Natural killer cell (primary cell): ENCODE data around the gene PDS5B. TPM values are rescaled to one million over a fixed set of nuclear protein-coding genes. Genes with fewer than 3 reads are reported as not detected.

Experiments used
- ATAC-seq, 3 donors: fragments of 150-1000 bp in 2 of 3; fragments of 200-7000 bp in 1 of 3; cut with Tn5 transposase; 1 replicate in 1 of 3; 2 replicates in 2 of 3; pipeline ENCODE4 v1.10.0; 2021; ENCODE audit warnings: mild to moderate bottlenecking in 2 of 3, moderate library complexity in 2 of 3
- DNase-seq, 2 donors: peaks; one replicate each; pipeline versions ENCODE4 v3.0.0 to v3.0.0-alpha.2; 2013 to 2021; ENCODE audit warnings: mixed read lengths in 1 of 2
- H3K27ac ChIP-seq: one replicate; pipeline ENCODE4 v1.5.1; 2013; ENCODE audit warnings: mild to moderate bottlenecking, low read length
- H3K27me3 ChIP-seq: one replicate; pipeline ENCODE4 v1.6.1; 2013; ENCODE audit warnings: low read length; ENCODE audit not compliant: control insufficient read depth, insufficient read depth
- H3K36me3 ChIP-seq: one replicate; pipeline ENCODE4 v1.6.1; 2013; ENCODE audit warnings: low read length; ENCODE audit not compliant: control insufficient read depth, insufficient read depth
- H3K4me1 ChIP-seq: one replicate; pipeline ENCODE4 v1.6.1; 2013; ENCODE audit warnings: low read length; ENCODE audit not compliant: control insufficient read depth, insufficient read depth
- H3K4me3 ChIP-seq: one replicate; pipeline ENCODE4 v1.5.1; 2013; ENCODE audit warnings: low read length
- H3K9me3 ChIP-seq: one replicate; pipeline ENCODE4 v1.6.1; 2013; ENCODE audit warnings: low read length; ENCODE audit not compliant: control insufficient read depth, insufficient read depth
- H3K27ac Mint-ChIP-seq, 2 donors: one replicate each; pipeline ENCODE4 v1.8.0; 2022; ENCODE audit warnings: mild to moderate bottlenecking in 2 of 2, mixed read lengths in 2 of 2, moderate library complexity in 1 of 2
- H3K27me3 Mint-ChIP-seq, 2 donors: one replicate each; pipeline ENCODE4 v1.8.0; 2022; ENCODE audit warnings: low read depth in 2 of 2, mixed read lengths in 2 of 2
- H3K36me3 Mint-ChIP-seq: one replicate; pipeline ENCODE4 v1.8.0; 2022; ENCODE audit warnings: mixed read lengths
- H3K4me1 Mint-ChIP-seq, 2 donors: one replicate each; pipeline ENCODE4 v1.8.0; 2022; ENCODE audit warnings: mixed read lengths in 2 of 2
- H3K4me3 Mint-ChIP-seq: one replicate; pipeline ENCODE4 v1.8.0; 2022; ENCODE audit warnings: mild to moderate bottlenecking, moderate library complexity, mixed read lengths
- H3K9me3 Mint-ChIP-seq, 2 donors: one replicate each; pipeline ENCODE4 v1.8.0; 2022; ENCODE audit warnings: mixed read lengths in 2 of 2
- WGBS: methylation state at CpG from one replicate; pipeline ENCODE4 v1.1.7; 2013; ENCODE audit warnings: missing lambda C conversion rate; ENCODE audit not compliant: insufficient coverage; 5-methylcytosine and 5-hydroxymethylcytosine counted together
- intact Hi-C: fragments of 100-400 bp; cut with micrococcal nuclease; formaldehyde crosslinking; loops from one replicate; pipeline ENCODE4 v1.14.2; 2022
- total RNA-seq, 4 donors: library from RNA; stranded (reverse); fragments of 120-200 nt in 1 of 4; gene quantifications; one replicate each; pipeline versions ENCODE4 v1.2.3 to v1.2.4, GENCODE V29; 2013 to 2022
- TF ChIP-seq, protein P1 (sequence below): fragments of 200-600 bp; IDR thresholded peaks from one replicate; pipeline ENCODE4 v1.8.0; 2022; ENCODE audit warnings: antibody characterized with exemption

PDS5B gene
- total RNA-seq, 3 donors from 2014 or later (not counting 1 experiment from before 2014, with no cell fraction given): 59.4 to 70.6 (median 64.7) TPM

- 32% methylated on average over 4 of the region's 4 CpGs for WGBS
- Mint-ChIP-seq H3K4me1 (peaks cover 21 to 22% of the 10 kb centered on the region in 2 donors), H3K27me3 (no peaks in the 10 kb centered on the region), H3K36me3 (no peaks in the 10 kb centered on the region), H3K27ac (peak overlapping the region; percentile 94 to 96), H3K4me3 (peak overlapping the region; percentile 87), H3K9me3 (no peaks in the 10 kb centered on the region)
- peak overlapping the region; percentile 96 for H3K27ac ChIP-seq
- no peaks in the 10 kb centered on the region for H3K27me3 ChIP-seq
- intact Hi-C loops: loop anchor here (5.0 kb wide), 1 partner anchor 309 kb away; the partner anchor contains the start of gene N4BP2L1
- ATAC-seq (peak in 1 of 3 donors; percentile 46), DNase-seq (peak in 1 of 2 donors; percentile 21)
- H3K36me3 ChIP-seq: no peaks in the 10 kb centered on the region
- no peaks in the 10 kb centered on the region for H3K9me3 ChIP-seq
- TF ChIP-seq, protein P1, sequence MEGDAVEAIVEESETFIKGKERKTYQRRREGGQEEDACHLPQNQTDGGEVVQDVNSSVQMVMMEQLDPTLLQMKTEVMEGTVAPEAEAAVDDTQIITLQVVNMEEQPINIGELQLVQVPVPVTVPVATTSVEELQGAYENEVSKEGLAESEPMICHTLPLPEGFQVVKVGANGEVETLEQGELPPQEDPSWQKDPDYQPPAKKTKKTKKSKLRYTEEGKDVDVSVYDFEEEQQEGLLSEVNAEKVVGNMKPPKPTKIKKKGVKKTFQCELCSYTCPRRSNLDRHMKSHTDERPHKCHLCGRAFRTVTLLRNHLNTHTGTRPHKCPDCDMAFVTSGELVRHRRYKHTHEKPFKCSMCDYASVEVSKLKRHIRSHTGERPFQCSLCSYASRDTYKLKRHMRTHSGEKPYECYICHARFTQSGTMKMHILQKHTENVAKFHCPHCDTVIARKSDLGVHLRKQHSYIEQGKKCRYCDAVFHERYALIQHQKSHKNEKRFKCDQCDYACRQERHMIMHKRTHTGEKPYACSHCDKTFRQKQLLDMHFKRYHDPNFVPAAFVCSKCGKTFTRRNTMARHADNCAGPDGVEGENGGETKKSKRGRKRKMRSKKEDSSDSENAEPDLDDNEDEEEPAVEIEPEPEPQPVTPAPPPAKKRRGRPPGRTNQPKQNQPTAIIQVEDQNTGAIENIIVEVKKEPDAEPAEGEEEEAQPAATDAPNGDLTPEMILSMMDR: no peak
- no peaks in the 10 kb centered on the region for H3K4me1 ChIP-seq
- H3K4me3 ChIP-seq: peak overlapping the region; percentile 22
Measured at GRCh38 chr13:32736648-32737047, 150.4 kb downstream of the PDS5B start.

GRCh38 chr13:32737111-32737571 lies 150.9 kb downstream of the PDS5B start:
- peak; percentile 80 to 83 (median 83) for ATAC-seq
- H3K4me1 Mint-ChIP-seq: peaks cover 19 to 21% of the 10 kb centered on the region in 2 donors

GRCh38 chr13:32737679-32738078 lies 151.4 kb downstream of the PDS5B start:
- H3K4me3 ChIP-seq: peak overlapping the region; percentile 22
- no CpG with 5 or more reads among the region's 1 CpG for WGBS
- H3K36me3 ChIP-seq: peaks cover 2% of the 10 kb centered on the region
- H3K4me1 ChIP-seq: no peaks in the 10 kb centered on the region
- TF ChIP-seq, protein P1: no peak
- Mint-ChIP-seq H3K36me3 (no peaks in the 10 kb centered on the region), H3K4me1 (peaks cover 19 to 21% of the 10 kb centered on the region in 2 donors), H3K4me3 (peak overlapping the region; percentile 87), H3K27me3 (no peaks in the 10 kb centered on the region), H3K27ac (peak overlapping the region; percentile 94 to 96), H3K9me3 (no peaks in the 10 kb centered on the region)
- ATAC-seq: peak in 1 of 3 donors; percentile 8
- H3K27me3 ChIP-seq: no peaks in the 10 kb centered on the region
- no peaks in the 10 kb centered on the region for H3K9me3 ChIP-seq
- no peak for DNase-seq
- intact Hi-C loops: loop anchor here (5.0 kb wide), 1 partner anchor 310 kb away; the partner anchor contains the start of gene N4BP2L1
- peak overlapping the region; percentile 96 for H3K27ac ChIP-seq

More at GRCh38 chr13:32737111-32737571, 150.9 kb downstream of the PDS5B start:
- peak overlapping the region; percentile 22 for H3K4me3 ChIP-seq
- TF ChIP-seq, protein P1: no peak
- DNase-seq: peak in 1 of 2 donors; percentile 64
- no peaks in the 10 kb centered on the region for H3K27me3 ChIP-seq
- H3K9me3 Mint-ChIP-seq: no peaks in the 10 kb centered on the region
- 5% methylated on average over 2 of the region's 2 CpGs for WGBS
- no peaks in the 10 kb centered on the region for H3K36me3 Mint-ChIP-seq
- intact Hi-C loops: loop anchor here (5.0 kb wide), 1 partner anchor 310 kb away; the partner anchor contains the start of gene N4BP2L1
- H3K4me1 ChIP-seq: no peaks in the 10 kb centered on the region
- no peaks in the 10 kb centered on the region for H3K27me3 Mint-ChIP-seq
- H3K27ac ChIP-seq: peak overlapping the region; percentile 96
- peak overlapping the region; percentile 94 to 96 for H3K27ac Mint-ChIP-seq
- H3K4me3 Mint-ChIP-seq: peak overlapping the region; percentile 87
- no peaks in the 10 kb centered on the region for H3K36me3 ChIP-seq
- H3K9me3 ChIP-seq: no peaks in the 10 kb centered on the region
